ENCODE data around the gene FLII.
"Not testable (repeated sequence)": the region's sequence is repeated elsewhere in the genome, so short reads cannot be mapped to it uniquely, and the experiment has no call there.

The FLII gene

GRCh38 chr17:18217412-18218015 lies 41.0 kb downstream of the FLII start:
- no peak for DNase-seq

DNA sequence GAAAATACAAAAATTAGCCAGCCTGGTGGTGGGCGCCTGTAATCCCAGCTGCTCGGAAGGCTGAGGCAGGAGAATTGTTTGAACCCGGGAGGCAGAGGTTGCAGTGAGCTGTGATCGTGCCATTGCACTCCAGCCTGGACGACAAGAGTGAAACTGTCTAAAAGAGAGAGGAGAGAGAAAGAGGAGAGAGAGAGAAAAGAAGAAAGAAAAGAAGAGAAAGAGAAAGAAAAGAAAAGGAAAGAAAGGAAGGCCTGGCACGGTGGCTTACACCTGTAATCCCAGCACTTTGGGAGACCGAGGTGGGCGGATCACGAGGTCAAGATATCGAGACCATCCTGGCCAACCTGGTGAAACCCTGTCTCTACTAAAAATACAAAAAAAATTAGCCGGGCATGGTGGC lies 41.6 kb downstream of the FLII start:
- not testable (repeated sequence) for DNase-seq

DNA sequence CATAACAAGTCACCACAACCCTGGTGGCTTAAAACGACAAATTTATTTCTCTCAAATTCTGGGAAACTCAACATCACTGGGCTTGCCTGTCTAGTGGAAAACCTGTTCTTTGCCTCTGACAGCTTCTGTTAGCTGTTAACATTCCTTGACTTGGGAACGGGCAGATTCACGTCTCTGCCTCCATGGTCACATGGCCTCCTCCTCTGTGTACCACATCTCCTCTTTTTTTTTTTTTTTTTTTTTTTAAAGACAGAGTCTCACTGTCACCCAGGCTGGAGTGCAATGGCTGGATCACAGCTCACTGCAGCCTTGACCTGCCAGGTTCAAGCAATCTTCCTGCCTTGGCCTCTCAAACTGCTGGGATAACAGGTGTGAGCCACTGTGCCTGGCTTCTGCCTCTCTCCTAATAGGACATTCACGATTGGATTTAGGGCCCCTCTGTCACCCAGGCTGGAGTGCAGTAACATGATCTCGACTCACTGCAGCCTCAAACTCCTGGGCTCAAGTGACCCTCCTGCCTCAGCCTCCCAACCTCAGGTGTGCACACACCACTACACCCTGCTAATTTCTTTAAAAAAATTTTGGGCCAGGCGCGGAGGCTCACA lies 44.8 kb downstream of the FLII start:
- DNase-seq = no peak

DNA sequence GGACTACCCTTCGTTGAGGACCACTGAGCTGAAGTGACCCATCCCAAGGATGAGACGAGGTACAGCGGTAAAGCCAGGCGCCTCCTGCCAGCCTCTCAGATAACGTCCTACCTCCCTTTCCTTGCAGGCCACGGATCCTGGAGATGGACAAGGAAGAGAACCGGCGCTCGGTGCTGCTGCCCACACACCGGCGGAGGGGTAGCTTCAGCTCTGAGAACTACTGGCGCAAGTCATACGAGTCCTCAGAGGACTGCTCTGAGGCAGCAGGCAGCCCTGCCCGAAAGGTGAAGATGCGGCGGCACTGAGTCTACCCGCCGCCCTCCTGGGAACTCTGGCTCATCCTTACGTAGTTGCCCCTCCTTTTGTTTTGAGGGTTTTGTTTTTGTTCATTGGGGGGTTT lies 50.4 kb downstream of the FLII start:
- no peak for DNase-seq

- no peak for DNase-seq
Observed at GRCh38 chr17:18206962-18207361, 51.6 kb downstream of the FLII start.

DNA sequence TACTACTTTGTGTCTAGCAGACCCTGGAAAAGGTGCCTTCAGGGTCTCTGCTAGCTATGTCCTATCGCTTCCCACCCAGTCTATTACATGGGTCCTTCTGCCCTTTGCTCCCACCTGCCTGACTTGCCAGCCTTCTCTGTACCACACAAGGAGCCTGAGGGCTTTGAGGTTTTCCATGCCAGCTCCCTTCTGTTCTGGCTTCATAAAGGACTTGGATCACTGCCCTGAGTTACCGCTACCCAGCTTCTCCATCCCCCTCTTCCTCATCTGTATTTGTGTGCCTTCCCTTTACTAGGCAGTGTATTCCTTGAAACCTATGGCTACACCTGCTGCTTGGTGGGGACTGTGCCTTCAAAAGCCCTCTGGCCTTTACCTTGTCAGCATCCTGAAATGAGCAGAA lies 52.7 kb downstream of the FLII start:
- DNase-seq = no peak

- no peak for DNase-seq
Observed at GRCh38 chr17:18203308-18203707, 55.2 kb downstream of the FLII start.

- no peak for DNase-seq
Observed at GRCh38 chr17:18201108-18201507, 57.4 kb downstream of the FLII start.

GRCh38 chr17:18198530-18198929 lies 60.0 kb downstream of the FLII start:
- DNase-seq = no peak

- no peak for DNase-seq
Observed at GRCh38 chr17:18197535-18198194, 60.9 kb downstream of the FLII start.

- no peak for DNase-seq
Observed at GRCh38 chr17:18195246-18195645, 63.3 kb downstream of the FLII start.

Measured in NCI-H1417 treated with DMSO at 0.1 percent for 48 hours (cell line).